Fibroblast of upper back skin (primary cell): Measurements from ENCODE around the gene PPM1F.
"Not testable (repeated sequence)": the region's sequence is repeated elsewhere in the genome, so short reads cannot be mapped to it uniquely, and the experiment has no call there.

ENCODE experiments used
- DNase-seq: peaks from one replicate; pipeline ENCODE4 v3.0.0-alpha.2; 2013

The PPM1F gene

DNA sequence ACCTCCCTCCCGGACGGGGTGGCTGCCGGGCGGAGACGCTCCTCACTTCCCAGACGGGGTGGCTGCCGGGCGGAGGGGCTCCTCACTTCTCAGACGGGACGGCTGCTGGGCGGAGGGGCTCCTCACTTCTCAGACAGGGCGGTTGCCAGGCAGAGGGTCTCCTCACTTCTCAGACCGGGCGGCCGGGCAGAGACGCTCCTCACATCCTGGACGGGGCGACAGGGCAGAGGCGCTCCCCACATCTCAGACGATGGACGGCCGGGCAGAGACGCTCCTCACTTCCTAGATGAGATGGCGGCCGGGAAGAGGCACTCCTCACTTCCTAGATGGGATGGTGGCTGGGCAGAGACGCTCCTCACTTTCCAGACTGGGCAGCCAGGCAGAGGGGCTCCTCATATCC, 68.7 kb downstream of the PPM1F start:
- DNase-seq, result not testable (repeated sequence)

GRCh38 chr22:21882754-21883333, 69.8 kb downstream of the PPM1F start:
- DNase-seq, result not testable (repeated sequence)

DNA sequence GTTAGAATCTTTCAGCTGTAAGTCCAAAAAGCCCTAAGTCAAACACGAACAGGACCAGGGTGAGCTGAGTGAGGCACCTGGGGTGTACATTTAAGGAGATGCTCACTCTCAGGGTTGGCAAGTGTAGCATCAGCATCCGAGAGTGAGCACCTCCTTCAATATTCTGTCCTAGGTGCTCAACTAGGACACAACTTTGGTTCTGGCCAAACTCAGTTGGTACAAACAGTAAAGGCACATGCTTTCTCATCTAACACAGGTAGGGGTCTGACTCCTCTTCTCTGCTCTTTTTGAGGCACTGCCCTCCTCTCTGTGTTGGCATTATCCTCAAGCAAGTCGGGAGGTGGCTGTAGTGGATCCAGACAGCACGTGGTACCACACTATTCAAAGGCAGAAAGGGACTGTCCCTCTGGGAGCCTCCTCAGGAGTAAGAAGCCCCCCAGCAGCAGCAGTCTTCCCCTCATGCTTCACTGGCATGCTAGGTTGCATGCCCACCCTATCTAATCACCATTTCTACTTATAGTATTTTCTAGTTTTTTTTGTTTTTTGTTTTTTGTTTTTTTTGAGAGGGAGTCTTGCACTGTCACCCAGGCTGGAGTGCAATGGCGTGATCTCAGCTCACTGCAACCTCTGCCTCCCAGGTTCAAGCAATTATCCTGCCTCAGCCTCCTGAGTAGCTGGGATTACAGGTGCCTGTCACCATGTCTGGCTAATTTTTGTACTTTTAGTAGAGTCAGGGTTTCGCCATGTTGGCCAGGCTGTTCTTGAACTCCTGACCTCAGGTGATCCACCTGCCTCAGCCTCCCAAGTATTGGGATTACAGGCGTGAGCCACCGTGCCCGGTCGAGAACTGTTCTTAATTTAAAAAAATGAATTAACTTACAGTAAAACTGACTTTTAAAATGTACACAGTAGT, 70.6 kb downstream of the PPM1F start:
- DNase-seq, result no peak

DNA sequence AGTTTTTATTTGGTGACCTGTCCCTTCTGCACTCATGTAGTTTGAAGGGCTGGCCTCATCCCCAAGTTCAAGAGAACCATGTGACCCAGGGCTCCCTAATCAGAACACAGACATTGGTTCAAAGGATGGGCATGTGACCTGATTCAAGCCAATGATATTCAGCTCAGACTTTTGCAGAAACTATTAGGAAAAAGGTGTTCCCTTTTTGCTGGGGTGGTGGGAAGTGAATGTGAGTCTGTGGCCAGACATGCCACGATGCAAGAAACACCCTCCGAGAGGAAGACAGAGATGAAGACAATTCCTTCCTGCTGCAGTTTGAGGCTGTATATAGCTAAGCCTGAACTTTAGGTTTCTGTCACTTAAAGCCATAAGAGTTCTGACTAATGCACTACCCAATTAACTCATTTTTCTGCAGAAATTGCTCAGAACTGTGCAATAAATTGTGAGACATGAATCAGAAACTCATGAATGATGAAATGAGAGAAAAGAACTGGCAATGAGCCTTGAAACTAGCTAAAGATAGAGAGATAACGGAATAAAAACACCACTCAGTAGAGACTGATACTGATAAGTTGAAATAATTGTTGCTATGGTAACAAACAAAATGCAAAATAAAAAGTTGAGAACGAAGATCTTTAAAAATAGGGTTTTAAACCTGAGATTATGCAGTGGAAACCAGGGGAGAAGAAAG, 76.0 kb downstream of the PPM1F start:
- peak; percentile 74 for DNase-seq

DNA sequence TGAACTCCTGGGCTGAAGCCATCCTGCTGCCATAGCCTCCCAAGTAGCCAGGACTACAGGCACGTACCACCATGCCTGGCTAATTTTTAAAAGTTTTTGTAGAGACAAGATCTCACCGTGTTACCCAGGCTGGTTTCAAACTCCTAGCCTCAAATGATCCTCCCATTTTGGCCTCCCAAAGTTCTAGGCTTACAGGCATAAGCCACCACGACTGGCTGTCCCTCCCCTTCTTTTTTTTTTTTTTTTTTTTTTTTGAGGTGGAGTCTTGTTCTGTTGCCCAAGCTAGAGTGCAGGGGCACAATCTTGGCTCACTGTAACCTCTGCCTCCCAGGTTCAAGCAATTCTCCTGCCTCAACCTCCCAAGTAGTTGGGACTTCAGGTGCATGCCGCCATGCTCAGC, 77.7 kb downstream of the PPM1F start:
- DNase-seq, result not testable (repeated sequence)

DNA sequence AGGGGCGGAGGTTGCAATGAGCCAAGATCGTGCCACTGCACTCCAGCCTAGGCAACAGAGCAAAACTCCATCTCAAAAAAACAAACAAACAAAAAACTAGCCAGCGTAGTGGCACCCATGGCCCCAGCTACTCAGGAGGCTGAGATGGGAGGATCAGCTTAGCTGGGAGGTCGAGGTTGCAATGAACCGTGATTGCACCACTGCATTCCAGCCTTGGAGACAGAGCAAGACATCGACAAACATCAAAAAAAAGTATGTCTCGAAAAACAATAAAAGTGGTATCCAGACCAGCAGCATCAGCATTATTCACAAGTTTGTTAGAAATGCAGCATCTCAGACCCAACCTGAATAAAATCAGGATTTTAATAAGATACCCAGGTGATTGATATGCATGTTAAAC, 79.0 kb downstream of the PPM1F start:
- DNase-seq, result no peak

- DNase-seq, result not testable (repeated sequence)
These were observed 79.9 kb downstream of the PPM1F start for GRCh38 chr22:21872741-21873140.
